B cell (primary cell): Measurements from ENCODE around the gene DPYD. TPM values are rescaled to one million over a fixed set of nuclear protein-coding genes. Genes with fewer than 3 reads are reported as not detected.

Experiments
- ATAC-seq: fragments of 200-7000 bp; cut with Tn5 transposase; one replicate; pipeline ENCODE4 v1.10.0; 2021; ENCODE audit warnings: low read depth, mild to moderate bottlenecking, moderate number of reproducible peaks, moderate library complexity
- CTCF ChIA-PET: fragments of 350-600 bp; sonication (Branson Sonifier 250); formaldehyde crosslinking; loops from one replicate; lab custom pipeline; 2021; ENCODE audit warnings: antibody characterized with exemption, inconsistent platforms; lab: Charles Lee
- POLR2A ChIA-PET: fragments of 350-600 bp; sonication (Branson Sonifier 250); formaldehyde crosslinking; loops from one replicate; lab custom pipeline; 2021; ENCODE audit warnings: antibody characterized with exemption; lab: Charles Lee
- DNase-seq: peaks from one replicate; pipeline ENCODE4 v3.0.0; 2013
- H2AFZ ChIP-seq: 2 replicates; pipeline ENCODE4 v1.6.1; 2012; ENCODE audit warnings: mild to moderate bottlenecking, low read depth, low read length; ENCODE audit not compliant: insufficient read depth, poor library complexity, severe bottlenecking
- H3K27ac ChIP-seq, 2 donors: 1 replicate in 1 of 2; 2 replicates in 1 of 2; pipeline ENCODE4 v1.5.1; 2012 to 2013; ENCODE audit warnings: low read length in 2 of 2, mild to moderate bottlenecking in 2 of 2, moderate library complexity in 1 of 2
- H3K27me3 ChIP-seq, 4 experiments: fragments of 200-600 bp in 1 of 4; sonication (generic) in 1 of 4; replicated peaks in 1 of 4; 1 replicate in 2 of 4; 2 replicates in 2 of 4; pipeline versions ENCODE4 v1.6.1 to v1.7.0; 2013 to 2016; ENCODE audit warnings: low read length in 3 of 4, mild to moderate bottlenecking in 2 of 4, mixed read lengths in 1 of 4, moderate library complexity in 1 of 4; ENCODE audit not compliant: insufficient read depth in 4 of 4, control insufficient read depth in 3 of 4; ENCODE audit errors: control extremely low read depth in 1 of 4
- H3K36me3 ChIP-seq, 2 experiments: replicated peaks in 1 of 2; 1 replicate in 1 of 2; 2 replicates in 1 of 2; pipeline versions ENCODE4 v1.6.1 to v1.7.1; 2013; ENCODE audit warnings: low read length in 1 of 2; ENCODE audit not compliant: insufficient read depth in 2 of 2, control insufficient read depth in 1 of 2; ENCODE audit errors: control extremely low read depth in 1 of 2, extremely low read depth in 1 of 2
- H3K4me1 ChIP-seq, 2 donors: fragments of 200-600 bp in 1 of 2; sonication (generic) in 1 of 2; 1 replicate in 1 of 2; 2 replicates in 1 of 2; pipeline versions ENCODE4 v1.5.1 to v1.6.1; 2013 to 2017; ENCODE audit warnings: low read length in 2 of 2; ENCODE audit not compliant: control insufficient read depth in 2 of 2, insufficient read depth in 2 of 2
- H3K4me2 ChIP-seq: replicated peaks from 2 replicates; pipeline ENCODE3; 2012; ENCODE audit warnings: mild to moderate bottlenecking, low read depth, low read length; ENCODE audit not compliant: poor library complexity, severe bottlenecking
- H3K4me3 ChIP-seq, 5 experiments: fragments of 200-600 bp in 1 of 5; sonication (generic) in 1 of 5; 1 replicate in 3 of 5; 2 replicates in 2 of 5; pipeline versions ENCODE4 v1.5.1 to v1.7.0; 2011 to 2016; ENCODE audit warnings: low read length in 4 of 5, mild to moderate bottlenecking in 4 of 5, low read depth in 2 of 5, control low read depth in 1 of 5, moderate library complexity in 1 of 5; ENCODE audit not compliant: insufficient read depth in 1 of 5; ENCODE audit errors: control extremely low read depth in 1 of 5, extremely low read depth in 1 of 5
- H3K79me2 ChIP-seq: fragments of 200-600 bp; sonication (generic); one replicate; pipeline ENCODE4 v1.6.0; 2016; ENCODE audit warnings: low read length; ENCODE audit not compliant: control insufficient read depth, insufficient read depth
- H3K9ac ChIP-seq: fragments of 200-600 bp; sonication (generic); 2 replicates; pipeline ENCODE4 v1.6.1; 2017; ENCODE audit warnings: mild to moderate bottlenecking, low read length, moderate library complexity
- H3K9me3 ChIP-seq, 3 donors: one replicate each; pipeline versions ENCODE4 v1.6.1 to v1.7.1; 2013; ENCODE audit warnings: low read length in 2 of 3; ENCODE audit not compliant: control insufficient read depth in 2 of 3, insufficient read depth in 1 of 3; ENCODE audit errors: control extremely low read depth in 1 of 3
- H4K20me1 ChIP-seq: 2 replicates; pipeline ENCODE4 v1.6.0; 2012; ENCODE audit warnings: mild to moderate bottlenecking, low read length; ENCODE audit not compliant: insufficient read depth, control insufficient read depth, poor library complexity, severe bottlenecking
- H3K27ac Mint-ChIP-seq: one replicate; pipeline ENCODE4 v1.8.0; 2021; ENCODE audit warnings: mixed read lengths
- H3K27me3 Mint-ChIP-seq: one replicate; pipeline ENCODE4 v1.8.0; 2021; ENCODE audit warnings: mixed read lengths
- H3K4me1 Mint-ChIP-seq: one replicate; pipeline ENCODE4 v1.8.0; 2021; ENCODE audit warnings: mixed read lengths
- H3K4me3 Mint-ChIP-seq: one replicate; pipeline ENCODE4 v1.8.0; 2021; ENCODE audit warnings: mixed read lengths
- H3K9me3 Mint-ChIP-seq: one replicate; pipeline ENCODE4 v1.8.0; 2022; ENCODE audit warnings: mixed read lengths; ENCODE audit not compliant: insufficient read depth
- EZH2 ChIP-seq: IDR thresholded peaks from 2 replicates; pipeline ENCODE4 v1.6.1; 2012; ENCODE audit warnings: borderline replicate concordance, low read depth, mild to moderate bottlenecking, moderate library complexity, low read length; ENCODE audit not compliant: insufficient read depth, poor library complexity, severe bottlenecking
- WGBS: methylation state at CpG from one replicate; pipeline ENCODE4 v1.1.5; 2013; ENCODE audit warnings: missing lambda C conversion rate; ENCODE audit not compliant: insufficient coverage; 5-methylcytosine and 5-hydroxymethylcytosine counted together
- intact Hi-C: fragments of 100-400 bp; cut with micrococcal nuclease; formaldehyde crosslinking; loops from one replicate; pipeline ENCODE4 v1.10.0; 2022
- polyA plus RNA-seq: library from polyadenylated mRNA; depleted of rRNA; stranded (reverse); fragments of >200 nt; gene quantifications from 2 replicates; pipeline ENCODE4 v1.2.3, GENCODE V29; 2012
- total RNA-seq, 2 donors: library from RNA; stranded (reverse); fragments of 120-200 nt in 1 of 2; gene quantifications; 1 replicate in 1 of 2; 2 replicates in 1 of 2; pipeline versions ENCODE4 v1.2.3 to v1.2.4, GENCODE V29; 2013 to 2022
- TF ChIP-seq, protein P1 (sequence below): fragments of 200-600 bp; IDR thresholded peaks from one replicate; pipeline ENCODE4 v1.8.0; 2022; ENCODE audit warnings: antibody characterized with exemption, mild to moderate bottlenecking

The DPYD gene
- total and polyA plus RNA-seq, 2 donors (not counting 1 experiment from before 2014, with no cell fraction given): 4.2 to 19.0 TPM

DNA sequence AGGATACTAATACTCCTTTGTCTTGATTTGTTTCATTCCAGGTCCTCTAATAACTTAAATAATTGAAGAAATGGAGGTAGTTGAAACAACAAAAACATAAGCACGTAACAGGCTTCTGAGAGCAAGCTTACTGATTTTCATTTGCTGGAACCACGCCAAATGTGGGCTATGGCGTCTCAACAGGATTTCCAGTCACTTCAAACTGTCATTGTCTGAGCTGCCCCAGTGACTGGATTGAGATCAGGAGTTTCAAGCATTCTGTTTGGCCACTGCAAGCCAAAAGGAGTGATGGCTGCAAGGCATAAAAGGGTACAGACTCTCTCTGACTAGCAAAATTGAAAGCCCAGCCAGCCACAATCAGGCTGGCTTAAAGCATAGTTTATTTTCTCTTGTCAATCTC is 289.9 kb downstream of the DPYD start:
- Histone ChIP-seq H3K4me2 (no peak overlapping the region), H3K79me2 (no peaks in the 10 kb centered on the region), H2AFZ (no peak overlapping the region), H3K9me3 (no peaks in the 10 kb centered on the region), H3K27me3 (no peaks in the 10 kb centered on the region), H3K4me3 (no peak overlapping the region), H3K4me1 (no peaks in the 10 kb centered on the region), H3K9ac (no peak overlapping the region), H3K36me3 (no peaks in the 10 kb centered on the region), H3K27ac (no peak overlapping the region), H4K20me1 (no peaks in the 10 kb centered on the region)
- no peaks in the 10 kb centered on the region for H3K27me3 Mint-ChIP-seq
- 59% methylated on average over 3 of the region's 3 CpGs for WGBS
- no peaks in the 10 kb centered on the region for H3K4me1 Mint-ChIP-seq
- ATAC-seq (no peak), DNase-seq (no peak)
- TF ChIP-seq EZH2: no peak
- TF ChIP-seq, protein P1, sequence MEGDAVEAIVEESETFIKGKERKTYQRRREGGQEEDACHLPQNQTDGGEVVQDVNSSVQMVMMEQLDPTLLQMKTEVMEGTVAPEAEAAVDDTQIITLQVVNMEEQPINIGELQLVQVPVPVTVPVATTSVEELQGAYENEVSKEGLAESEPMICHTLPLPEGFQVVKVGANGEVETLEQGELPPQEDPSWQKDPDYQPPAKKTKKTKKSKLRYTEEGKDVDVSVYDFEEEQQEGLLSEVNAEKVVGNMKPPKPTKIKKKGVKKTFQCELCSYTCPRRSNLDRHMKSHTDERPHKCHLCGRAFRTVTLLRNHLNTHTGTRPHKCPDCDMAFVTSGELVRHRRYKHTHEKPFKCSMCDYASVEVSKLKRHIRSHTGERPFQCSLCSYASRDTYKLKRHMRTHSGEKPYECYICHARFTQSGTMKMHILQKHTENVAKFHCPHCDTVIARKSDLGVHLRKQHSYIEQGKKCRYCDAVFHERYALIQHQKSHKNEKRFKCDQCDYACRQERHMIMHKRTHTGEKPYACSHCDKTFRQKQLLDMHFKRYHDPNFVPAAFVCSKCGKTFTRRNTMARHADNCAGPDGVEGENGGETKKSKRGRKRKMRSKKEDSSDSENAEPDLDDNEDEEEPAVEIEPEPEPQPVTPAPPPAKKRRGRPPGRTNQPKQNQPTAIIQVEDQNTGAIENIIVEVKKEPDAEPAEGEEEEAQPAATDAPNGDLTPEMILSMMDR: no peak
- H3K27ac Mint-ChIP-seq: no peak overlapping the region
- H3K4me3 Mint-ChIP-seq: no peak overlapping the region
- CTCF ChIA-PET: no interaction called here
- intact Hi-C loops: no loop called here
- H3K9me3 Mint-ChIP-seq: no peaks in the 10 kb centered on the region
- POLR2A ChIA-PET: no interaction called here

DNA sequence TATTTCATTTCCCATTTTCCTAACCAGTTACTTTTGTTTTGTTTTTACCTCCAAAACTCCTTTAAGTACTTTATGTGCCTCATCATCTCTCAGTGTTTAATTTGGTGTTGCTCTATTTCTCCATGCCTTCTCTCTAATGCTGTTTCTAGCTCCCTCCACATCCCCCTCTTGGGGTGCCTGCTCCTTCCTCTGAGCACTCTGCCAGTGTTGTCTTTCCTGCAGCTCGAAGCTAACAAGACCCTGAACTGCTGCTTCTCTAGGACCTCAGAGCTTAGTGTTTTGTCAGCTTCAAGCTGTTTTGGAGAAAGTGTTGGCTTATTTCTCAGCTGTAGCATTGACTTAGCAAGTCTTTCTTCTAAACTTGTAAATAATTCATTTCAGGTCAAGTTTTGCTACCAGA is 290.6 kb downstream of the DPYD start:
- H3K9me3 ChIP-seq: no peaks in the 10 kb centered on the region
- H3K27ac Mint-ChIP-seq: no peak overlapping the region
- no peak overlapping the region for H3K4me3 Mint-ChIP-seq
- H4K20me1 ChIP-seq: no peaks in the 10 kb centered on the region
- no peak overlapping the region for H3K4me3 ChIP-seq
- no peak overlapping the region for H2AFZ ChIP-seq
- no peaks in the 10 kb centered on the region for H3K27me3 ChIP-seq
- CTCF ChIA-PET: no interaction called here
- no peaks in the 10 kb centered on the region for H3K9me3 Mint-ChIP-seq
- ATAC-seq: no peak
- DNase-seq: no peak
- intact Hi-C loops: no loop called here
- no peaks in the 10 kb centered on the region for H3K4me1 Mint-ChIP-seq
- H3K4me2 ChIP-seq: no peak overlapping the region
- WGBS: no CpG with 5 or more reads among the region's 1 CpG
- H3K36me3 ChIP-seq: no peaks in the 10 kb centered on the region
- H3K27ac ChIP-seq: no peak overlapping the region
- H3K79me2 ChIP-seq: no peaks in the 10 kb centered on the region
- POLR2A ChIA-PET: no interaction called here
- TF ChIP-seq, protein P1: no peak
- TF ChIP-seq EZH2: no peak
- H3K9ac ChIP-seq: no peak overlapping the region
- no peaks in the 10 kb centered on the region for H3K27me3 Mint-ChIP-seq
- H3K4me1 ChIP-seq: no peaks in the 10 kb centered on the region
